ENCODE results near the gene OSCAR. TPM values are rescaled to one million over a fixed set of nuclear protein-coding genes. Genes with fewer than 3 reads are reported as not detected.

Gene OSCAR
- total and polyA plus RNA-seq, 10 of the 15 experiments (the other 5 are each of a cell fraction or from before 2014, with no cell fraction given) = 0.08 to 0.27 (median 0.10) TPM; not detected in 7

DNA sequence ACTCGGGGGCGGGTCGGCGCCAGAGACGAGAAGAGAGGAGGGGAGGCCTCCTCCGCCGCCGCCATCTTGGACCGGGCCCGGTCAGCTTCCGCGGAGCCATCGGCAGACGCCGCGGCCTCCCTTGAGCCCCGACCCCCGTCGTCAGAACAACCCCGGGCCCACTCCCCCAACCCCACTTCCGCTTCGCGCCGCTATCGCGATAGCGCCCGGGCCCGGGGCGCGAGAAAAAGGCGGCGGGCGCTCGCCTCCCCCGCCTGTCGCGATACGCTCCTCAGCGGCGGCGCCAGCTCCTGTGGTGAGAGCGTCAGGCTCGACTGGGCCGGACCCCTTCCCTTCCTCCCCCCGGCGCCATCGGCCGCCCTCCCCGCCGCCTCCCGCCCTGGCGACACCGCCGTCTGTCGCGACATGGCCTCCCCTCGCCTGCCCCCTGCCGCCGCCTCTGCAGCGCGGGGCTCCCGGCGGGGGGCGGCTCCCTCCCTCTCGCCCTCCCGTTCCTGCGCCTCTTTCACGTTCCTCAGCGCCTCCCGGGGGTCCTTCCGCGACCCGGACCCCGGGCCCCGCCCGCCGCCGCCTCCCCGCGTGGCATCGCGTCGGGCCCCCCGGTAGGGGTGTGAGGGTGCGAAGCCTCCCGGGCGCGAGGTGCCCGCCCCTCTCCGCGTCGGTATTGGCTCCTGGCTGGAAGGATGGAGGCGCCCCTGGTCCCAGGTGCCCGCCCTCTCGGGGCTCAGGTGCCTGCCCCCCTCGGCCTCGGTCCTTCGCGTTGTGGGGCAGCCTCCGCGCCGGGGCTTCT lies 37.3 kb upstream of the OSCAR start, which contains the start of gene CNOT3 (continued):
- TF ChIP-seq BHLHE40 (IDR thresholded peaks at IDR 0.05; ENCODE audit: borderline replicate concordance in 1 of 2, low read depth in 2 of 2, low read length in 1 of 2) = 0 out of 4 replicates have a peak, but pooled peaks of 1 of the 2 experiments have one; percentile 14
- TF ChIP-seq, protein P1, sequence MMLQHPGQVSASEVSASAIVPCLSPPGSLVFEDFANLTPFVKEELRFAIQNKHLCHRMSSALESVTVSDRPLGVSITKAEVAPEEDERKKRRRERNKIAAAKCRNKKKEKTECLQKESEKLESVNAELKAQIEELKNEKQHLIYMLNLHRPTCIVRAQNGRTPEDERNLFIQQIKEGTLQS (IDR thresholded peaks at IDR 0.05; ENCODE audit: borderline replicate concordance, extremely low read depth, low read depth, low read length) = no peak
- TF ChIP-seq KDM1A (IDR thresholded peaks at IDR 0.05; ENCODE audit: borderline replicate concordance) = no peak
- TF ChIP-seq CTCF (IDR thresholded peaks at IDR 0.05 in 2 of 3, conservative IDR thresholded peaks at IDR 0.05 in 1 of 3; ENCODE audit: control insufficient read depth in 2 of 3, extremely low read depth in 1 of 3, insufficient read depth in 1 of 3, low read depth in 3 of 3, low read length in 3 of 3) = no peak
- TF ChIP-seq E4F1 (IDR thresholded peaks at IDR 0.05; ENCODE audit: borderline replicate concordance, partially characterized antibody) = no peak
- TF ChIP-seq TCF3 (IDR thresholded peaks at IDR 0.05; ENCODE audit: borderline replicate concordance, insufficient read depth, low read depth, low read length) = no peak
- TF ChIP-seq, protein P2, sequence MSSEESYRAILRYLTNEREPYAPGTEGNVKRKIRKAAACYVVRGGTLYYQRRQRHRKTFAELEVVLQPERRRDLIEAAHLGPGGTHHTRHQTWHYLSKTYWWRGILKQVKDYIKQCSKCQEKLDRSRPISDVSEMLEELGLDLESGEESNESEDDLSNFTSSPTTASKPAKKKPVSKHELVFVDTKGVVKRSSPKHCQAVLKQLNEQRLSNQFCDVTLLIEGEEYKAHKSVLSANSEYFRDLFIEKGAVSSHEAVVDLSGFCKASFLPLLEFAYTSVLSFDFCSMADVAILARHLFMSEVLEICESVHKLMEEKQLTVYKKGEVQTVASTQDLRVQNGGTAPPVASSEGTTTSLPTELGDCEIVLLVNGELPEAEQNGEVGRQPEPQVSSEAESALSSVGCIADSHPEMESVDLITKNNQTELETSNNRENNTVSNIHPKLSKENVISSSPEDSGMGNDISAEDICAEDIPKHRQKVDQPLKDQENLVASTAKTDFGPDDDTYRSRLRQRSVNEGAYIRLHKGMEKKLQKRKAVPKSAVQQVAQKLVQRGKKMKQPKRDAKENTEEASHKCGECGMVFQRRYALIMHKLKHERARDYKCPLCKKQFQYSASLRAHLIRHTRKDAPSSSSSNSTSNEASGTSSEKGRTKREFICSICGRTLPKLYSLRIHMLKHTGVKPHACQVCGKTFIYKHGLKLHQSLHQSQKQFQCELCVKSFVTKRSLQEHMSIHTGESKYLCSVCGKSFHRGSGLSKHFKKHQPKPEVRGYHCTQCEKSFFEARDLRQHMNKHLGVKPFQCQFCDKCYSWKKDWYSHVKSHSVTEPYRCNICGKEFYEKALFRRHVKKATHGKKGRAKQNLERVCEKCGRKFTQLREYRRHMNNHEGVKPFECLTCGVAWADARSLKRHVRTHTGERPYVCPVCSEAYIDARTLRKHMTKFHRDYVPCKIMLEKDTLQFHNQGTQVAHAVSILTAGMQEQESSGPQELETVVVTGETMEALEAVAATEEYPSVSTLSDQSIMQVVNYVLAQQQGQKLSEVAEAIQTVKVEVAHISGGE (CRISPR knock-in tag; IDR thresholded peaks at IDR 0.05) = no peak
- no peak for TF ChIP-seq NFYB (IDR thresholded peaks at IDR 0.05; ENCODE audit: insufficient read depth, low read depth, low read length)
- TF ChIP-seq CBX5 (IDR thresholded peaks at IDR 0.05; ENCODE audit: low read depth) = no peak
- TF ChIP-seq SPI1 (IDR thresholded peaks at IDR 0.05; ENCODE audit: borderline replicate concordance, insufficient read depth, low read depth, low read length) = no peak
- no peak; the same call in 1 of the 2 replicates for TF ChIP-seq ASH2L (IDR thresholded peaks at IDR 0.05; ENCODE audit: borderline replicate concordance, low read depth)
- TF ChIP-seq SKIL (IDR thresholded peaks at IDR 0.05; ENCODE audit: low read depth, poor library complexity, severe bottlenecking) = no peak
- peak; percentile 88 for TF ChIP-seq GATAD2B (conservative IDR thresholded peaks at IDR 0.05; ENCODE audit: low read depth)
- TF ChIP-seq ZBED1 (IDR thresholded peaks at IDR 0.05; ENCODE audit: borderline replicate concordance) = peak; percentile 100
- TF ChIP-seq, protein P3, sequence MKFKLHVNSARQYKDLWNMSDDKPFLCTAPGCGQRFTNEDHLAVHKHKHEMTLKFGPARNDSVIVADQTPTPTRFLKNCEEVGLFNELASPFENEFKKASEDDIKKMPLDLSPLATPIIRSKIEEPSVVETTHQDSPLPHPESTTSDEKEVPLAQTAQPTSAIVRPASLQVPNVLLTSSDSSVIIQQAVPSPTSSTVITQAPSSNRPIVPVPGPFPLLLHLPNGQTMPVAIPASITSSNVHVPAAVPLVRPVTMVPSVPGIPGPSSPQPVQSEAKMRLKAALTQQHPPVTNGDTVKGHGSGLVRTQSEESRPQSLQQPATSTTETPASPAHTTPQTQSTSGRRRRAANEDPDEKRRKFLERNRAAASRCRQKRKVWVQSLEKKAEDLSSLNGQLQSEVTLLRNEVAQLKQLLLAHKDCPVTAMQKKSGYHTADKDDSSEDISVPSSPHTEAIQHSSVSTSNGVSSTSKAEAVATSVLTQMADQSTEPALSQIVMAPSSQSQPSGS (IDR thresholded peaks at IDR 0.05; ENCODE audit: low read length) = no peak
